C1 segment of cervical spinal cord (tissue), 14 donors: ENCODE data around the gene LDHB.
"Not testable (repeated sequence)": the region's sequence is repeated elsewhere in the genome, so short reads cannot be mapped to it uniquely, and the experiment has no call there.

Source experiments
- DNase-seq, 14 donors: peaks; one replicate each; lab custom pipeline; 2025; lab: John Stamatoyannopoulos, UW

Gene LDHB

GRCh38 chr12:21657326-21658077, at the start of gene LDHB:
LDHB (minus strand) TSS chr12:21657842; CDS start chr12:21654671, 3,171 bp downstream.
- peak; percentile 35 to 91 (median 82) for DNase-seq

- no peak for DNase-seq
Observed at GRCh38 chr12:21704847-21705246, 47.2 kb upstream of the LDHB start.

GRCh38 chr12:21699851-21700250, 42.2 kb upstream of the LDHB start:
- DNase-seq: no peak

- DNase-seq: no peak
Observed at GRCh38 chr12:21697904-21698630, 40.4 kb upstream of the LDHB start.

- no peak for DNase-seq
Observed at GRCh38 chr12:21696625-21697024, 39.0 kb upstream of the LDHB start.

- no peak for DNase-seq
Observed at GRCh38 chr12:21695986-21696385, 38.3 kb upstream of the LDHB start.

GRCh38 chr12:21694660-21695059, 37.0 kb upstream of the LDHB start:
- no peak for DNase-seq

DNA sequence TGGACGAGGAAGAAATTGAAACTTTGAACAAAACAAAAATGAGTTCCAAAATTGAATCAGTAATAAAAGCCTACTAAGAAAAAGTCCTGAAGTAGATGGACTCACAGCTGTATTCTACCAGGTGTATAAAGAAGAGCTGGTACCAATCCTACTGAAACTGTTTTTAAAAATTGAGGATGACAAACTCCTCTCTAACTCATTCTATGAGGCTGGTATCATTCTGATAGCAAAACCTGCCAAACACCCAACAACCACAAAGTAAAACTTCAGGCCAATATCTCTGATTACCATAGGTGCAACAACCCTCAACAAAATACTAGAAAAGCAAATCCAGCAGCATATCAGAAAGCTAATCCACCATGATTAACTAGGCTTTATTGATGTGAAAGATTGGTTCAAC, 33.9 kb upstream of the LDHB start:
- DNase-seq: no peak

GRCh38 chr12:21690704-21691368, 33.2 kb upstream of the LDHB start:
- DNase-seq: no peak

GRCh38 chr12:21683115-21683514, 25.5 kb upstream of the LDHB start:
- DNase-seq: peak in 1 of 14 donors; percentile 26

GRCh38 chr12:21678959-21679358, 21.3 kb upstream of the LDHB start:
- no peak for DNase-seq

GRCh38 chr12:21677622-21678277, 20.1 kb upstream of the LDHB start:
- DNase-seq: no peak

- DNase-seq: no peak
Observed at GRCh38 chr12:21677204-21677603, 19.6 kb upstream of the LDHB start.

GRCh38 chr12:21676776-21677175, 19.1 kb upstream of the LDHB start:
- DNase-seq: no peak

GRCh38 chr12:21675641-21676040, 18.0 kb upstream of the LDHB start:
- DNase-seq: no peak

DNA sequence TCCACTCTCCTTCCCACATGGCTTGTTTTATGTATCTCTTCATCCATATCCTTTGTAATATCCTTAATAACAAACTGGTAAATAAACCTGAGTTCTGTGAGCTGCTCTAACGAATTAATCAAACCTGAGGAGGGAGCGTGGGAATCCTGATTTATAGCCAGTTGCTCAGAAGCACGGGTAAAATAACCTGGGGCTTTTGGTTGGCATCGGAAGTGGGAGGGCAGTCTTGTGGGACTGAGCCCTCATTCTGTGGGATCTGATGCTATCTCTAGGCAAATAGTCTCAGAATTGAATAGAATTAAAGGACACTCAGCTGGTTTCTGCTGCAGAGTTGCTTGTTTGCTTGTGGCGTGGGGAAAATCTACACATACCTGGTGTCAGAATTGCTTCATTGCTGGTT, 17.5 kb upstream of the LDHB start:
- DNase-seq: no peak

- DNase-seq: not testable (repeated sequence)
Observed at GRCh38 chr12:21673830-21674552, 16.3 kb upstream of the LDHB start.

DNA sequence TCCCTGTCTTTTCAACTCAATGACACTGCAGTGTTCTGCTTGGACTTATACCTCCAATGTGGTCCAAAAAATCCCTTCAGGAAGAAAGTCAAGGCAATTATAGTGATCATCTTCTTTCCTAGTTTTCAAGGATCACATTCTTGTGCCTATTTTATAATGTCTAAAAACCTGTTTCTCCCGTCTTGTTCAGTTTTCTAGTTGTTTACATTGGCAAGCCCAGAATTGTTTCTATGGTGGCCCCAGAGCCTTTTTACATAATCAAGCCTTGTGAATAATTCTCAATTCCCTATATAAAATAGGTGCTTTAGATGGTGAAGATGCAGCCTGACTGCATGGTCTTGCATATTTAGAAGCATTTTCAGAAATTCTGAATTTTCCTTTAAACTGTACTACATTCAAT, 14.5 kb upstream of the LDHB start:
- no peak for DNase-seq

- no peak for DNase-seq
Observed at GRCh38 chr12:21666722-21667121, 9.1 kb upstream of the LDHB start.

DNA sequence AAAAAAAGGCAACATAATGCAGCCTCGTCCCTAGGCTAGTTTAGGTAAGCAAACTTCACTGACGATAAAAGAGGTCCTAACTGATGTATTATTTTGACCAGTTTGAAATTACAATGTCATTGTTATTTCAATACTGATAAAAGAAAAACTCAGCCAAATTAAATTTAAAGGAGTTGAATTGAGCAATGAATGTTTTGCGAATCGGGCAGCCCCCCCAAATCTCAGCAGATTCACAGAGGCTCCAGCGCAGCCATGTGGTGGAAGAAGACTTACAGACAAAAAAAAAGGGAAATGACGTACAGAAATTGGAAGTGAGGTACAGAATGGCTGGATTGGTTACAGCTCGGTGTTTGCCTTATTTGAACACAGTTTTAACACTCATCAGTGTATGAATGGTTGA, 8.2 kb upstream of the LDHB start:
- no peak for DNase-seq

GRCh38 chr12:21662122-21662792, 4.6 kb upstream of the LDHB start:
- DNase-seq: no peak
